SKM-1 treated with dmso at 0.1 percent for 144 hours (cell line): ENCODE results near the gene MRPL47.

Experiments used
- DNase-seq: peaks from one replicate; lab custom pipeline; 2025; ENCODE audit not compliant: unreplicated experiment; lab: John Stamatoyannopoulos, UW

Gene MRPL47

GRCh38 chr3:179591313-179591712 lies 13.1 kb downstream of the MRPL47 start:
- no peak for DNase-seq

DNA sequence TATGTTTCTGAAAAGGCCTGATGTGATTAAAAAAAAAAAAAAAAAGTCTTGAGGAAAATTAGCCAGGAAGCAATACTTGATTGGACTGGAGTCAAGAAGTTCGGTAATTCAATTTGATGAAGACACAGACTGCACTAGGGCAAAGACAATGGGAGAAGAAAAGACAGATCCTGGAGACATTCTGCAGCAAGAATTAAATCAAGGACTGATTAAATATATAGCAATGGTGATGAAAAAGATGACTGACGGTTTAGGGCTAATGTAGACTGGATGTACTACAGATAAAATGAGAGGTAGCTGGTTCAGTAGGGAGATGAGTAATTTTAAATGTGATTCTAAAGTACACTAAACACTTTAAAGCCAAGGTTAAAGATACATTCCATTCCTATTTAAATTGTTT lies 13.8 kb downstream of the MRPL47 start:
- DNase-seq: no peak

- no peak for DNase-seq
These were observed 15.3 kb downstream of the MRPL47 start for GRCh38 chr3:179589143-179589542.

- DNase-seq: no peak
These were observed 23.4 kb downstream of the MRPL47 start for GRCh38 chr3:179580992-179581391.

GRCh38 chr3:179565496-179565895 lies 38.9 kb downstream of the MRPL47 start:
- DNase-seq: no peak

- peak; percentile 79 for DNase-seq
These were observed 41.1 kb downstream of the MRPL47 start for GRCh38 chr3:179563271-179563783.

DNA sequence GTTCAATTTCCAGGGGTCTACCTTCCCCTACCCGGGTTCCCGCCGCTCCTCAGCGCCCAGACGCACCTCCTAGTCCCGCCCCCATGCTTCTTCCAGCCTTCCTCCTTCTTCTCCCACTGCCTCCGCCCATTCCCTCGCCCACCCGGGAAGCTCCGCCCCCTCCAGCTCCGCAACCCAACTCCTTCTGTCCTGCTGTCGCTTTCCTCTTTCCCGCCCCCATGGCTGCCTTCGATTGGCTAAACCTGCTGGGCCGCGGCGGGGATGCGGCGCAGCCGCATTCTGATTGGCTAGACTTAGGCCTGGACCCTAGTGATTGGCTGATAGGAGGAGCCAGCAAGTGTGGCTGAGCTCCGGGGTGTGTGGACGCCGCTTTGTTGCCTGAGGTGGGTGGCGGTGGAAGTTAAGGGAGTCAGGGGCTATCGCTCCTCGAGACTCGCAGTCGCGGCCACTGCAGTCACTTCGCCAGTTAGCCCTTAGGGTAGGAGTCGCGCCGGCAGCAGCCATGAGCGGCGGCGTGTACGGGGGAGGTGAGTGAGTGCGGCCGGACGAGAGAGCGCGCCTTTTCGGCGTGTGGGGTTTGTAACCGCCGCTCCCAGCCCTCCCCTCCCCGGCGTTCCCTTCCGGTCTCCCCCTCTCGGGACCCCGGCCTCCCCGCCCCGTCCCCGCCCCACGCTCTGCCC lies 41.7 kb downstream of the MRPL47 start, which contains the start of gene ACTL6A:
Gene ACTL6A (plus strand): TSS at position 336 of the 680 bp plus-strand sequence. CDS start 167 bp downstream, at position 503.
- peak; percentile 99 for DNase-seq

GRCh38 chr3:179560791-179561190 lies 43.6 kb downstream of the MRPL47 start:
- no peak for DNase-seq

GRCh38 chr3:179558742-179559364 lies 45.6 kb downstream of the MRPL47 start:
- peak; percentile 51 for DNase-seq

DNA sequence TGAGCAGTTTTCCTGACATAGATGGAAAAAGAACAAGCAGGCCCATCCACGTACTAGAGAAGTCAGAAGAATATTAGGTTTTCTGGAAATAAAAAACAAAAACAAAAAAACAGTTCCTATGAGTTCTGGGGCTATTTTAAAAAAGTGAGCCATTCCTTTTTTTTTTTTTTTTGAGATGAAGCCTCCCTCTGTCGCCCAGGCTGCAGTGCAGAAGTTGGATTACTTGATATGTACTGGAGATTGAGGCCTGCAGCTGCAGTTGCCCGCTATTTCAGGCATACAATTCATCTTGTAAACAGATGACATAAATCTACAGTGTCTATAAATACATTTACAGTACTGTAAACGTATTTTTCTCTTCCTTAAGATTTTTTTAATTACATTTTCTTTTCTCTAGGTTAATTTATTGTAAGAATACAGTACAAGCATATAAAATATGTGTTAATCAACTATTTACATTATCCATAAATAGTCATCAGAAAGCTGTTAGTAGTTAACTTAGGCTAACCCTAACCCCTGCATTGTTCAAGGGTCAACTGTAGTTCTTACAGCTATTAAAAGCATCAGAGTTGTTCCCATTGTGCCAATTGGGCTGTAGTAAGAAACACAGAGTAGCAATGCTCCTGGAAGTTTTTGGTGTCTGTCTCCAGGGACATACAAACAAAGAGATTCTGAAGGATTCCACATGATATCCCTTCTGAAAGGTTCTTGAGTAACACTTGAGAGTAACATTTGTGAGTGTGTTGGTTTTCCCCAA lies 52.9 kb downstream of the MRPL47 start:
- no peak for DNase-seq

- DNase-seq: no peak
These were observed 57.6 kb downstream of the MRPL47 start for GRCh38 chr3:179546814-179547241.

GRCh38 chr3:179544981-179545645 lies 59.3 kb downstream of the MRPL47 start:
- DNase-seq: no peak

- no peak for DNase-seq
These were observed 62.1 kb downstream of the MRPL47 start for GRCh38 chr3:179542375-179542774.

DNA sequence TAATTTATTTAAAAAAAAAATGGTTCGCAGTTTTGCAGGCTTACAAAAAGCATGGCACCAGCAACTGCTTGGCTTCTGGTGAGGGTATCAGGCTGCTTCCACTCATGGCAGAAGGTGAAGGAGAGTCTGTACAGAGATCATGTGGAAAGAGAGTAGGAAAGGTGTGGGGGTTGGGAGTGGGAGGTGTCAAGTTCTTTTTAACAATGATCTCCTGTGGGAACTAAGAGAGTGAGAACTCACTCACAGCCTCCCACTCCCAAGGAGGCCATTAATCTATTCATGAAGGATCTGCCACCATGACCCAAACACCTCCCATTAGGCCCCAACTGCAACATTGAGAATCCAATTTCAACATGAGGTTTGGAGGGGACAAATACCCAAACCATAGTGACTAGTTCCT lies 62.8 kb downstream of the MRPL47 start:
- DNase-seq: no peak

DNA sequence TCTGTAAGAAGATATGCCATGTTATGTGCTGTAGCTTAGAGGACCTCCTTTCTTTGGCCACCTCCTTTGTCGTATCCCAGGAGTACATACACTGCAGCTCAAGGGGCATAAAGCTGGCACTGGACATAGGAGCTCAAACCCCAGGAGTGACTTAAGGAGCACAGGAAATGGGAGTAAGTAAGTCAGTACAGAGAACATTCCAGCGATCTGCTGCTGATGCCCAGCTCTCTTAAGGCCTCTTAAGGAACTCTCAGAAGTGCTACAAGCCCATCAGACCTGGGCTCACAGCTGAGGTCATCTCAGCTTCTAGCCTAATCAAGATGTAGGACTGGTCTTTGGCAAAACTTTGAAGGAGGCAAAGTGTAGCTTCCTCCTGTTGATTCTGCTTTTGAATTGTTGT lies 63.3 kb downstream of the MRPL47 start:
- no peak for DNase-seq
